CD4-positive, alpha-beta T cell treated with Interleukin-6 for 4 hours (primary cell): ENCODE results near the gene KCTD21.
A peak's percentile ranks its signal among the peaks of the same experiment; 100 is the strongest.
"Not testable (repeated sequence)": the region's sequence is repeated elsewhere in the genome, so short reads cannot be mapped to it uniquely, and the experiment has no call there.

Experiments used
- DNase-seq: peaks from one replicate; pipeline ENCODE4 v3.0.0-alpha.2; 2020; ENCODE audit warnings: mixed read lengths

KCTD21 gene

DNA sequence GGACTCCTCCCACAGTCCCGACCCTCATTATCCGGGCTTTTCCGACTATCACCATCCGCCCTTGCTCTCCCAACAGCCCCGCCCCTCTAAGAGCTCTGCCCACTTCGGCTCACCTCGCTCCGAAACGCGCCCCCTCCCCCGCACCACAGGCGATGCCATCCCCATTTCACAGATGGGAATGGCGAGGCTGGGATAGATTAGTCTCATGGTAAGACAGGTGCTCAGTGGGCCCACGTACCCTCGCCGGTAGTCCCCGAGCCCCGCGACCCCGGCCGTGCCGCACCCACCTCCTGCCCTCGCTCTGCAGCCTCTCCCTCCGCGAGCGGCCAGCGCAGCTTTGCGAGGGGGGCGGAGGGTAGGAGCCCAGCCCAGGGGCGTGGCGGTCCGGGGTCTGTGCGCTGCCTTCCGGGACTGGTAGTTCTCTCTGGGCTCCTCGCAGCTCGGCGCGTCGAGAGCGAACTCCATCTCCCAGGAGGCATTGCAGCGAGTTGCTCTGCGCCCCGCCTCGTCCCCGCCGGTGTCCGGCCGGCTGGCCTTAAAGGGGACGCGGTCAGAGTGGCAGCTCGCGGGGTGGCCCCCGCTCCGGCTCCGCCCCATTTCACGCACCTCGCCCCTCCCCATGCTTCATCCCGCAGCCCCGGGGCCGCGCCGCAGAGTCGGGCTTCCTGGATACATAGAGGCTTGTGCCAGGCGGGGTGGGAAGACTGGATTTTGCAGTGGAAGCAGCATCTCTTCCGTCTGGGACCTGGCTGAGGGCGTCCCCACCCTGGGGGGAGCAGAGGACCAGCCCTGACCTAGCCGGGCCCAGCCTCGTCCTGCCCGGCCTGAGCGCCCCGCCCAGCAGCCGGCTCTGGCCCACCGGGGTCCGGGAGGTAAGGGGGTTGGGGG lies at the start of gene KCTD21, which contains the start of gene USP35:
KCTD21 (minus strand) TSS at position 341 of the 888 bp plus-strand sequence. CDS start 14,072 bp downstream, outside the sequence.
USP35 (plus strand) TSS at position 634 of the 888 bp plus-strand sequence. CDS start 7,327 bp downstream, outside the sequence.
- DNase-seq, result peak; percentile 95

- no peak for DNase-seq
Measured at GRCh38 chr11:78237293-78238046, 49.0 kb upstream of the KCTD21 start.

- DNase-seq, result no peak
Measured at GRCh38 chr11:78234006-78234405, 45.6 kb upstream of the KCTD21 start.

DNA sequence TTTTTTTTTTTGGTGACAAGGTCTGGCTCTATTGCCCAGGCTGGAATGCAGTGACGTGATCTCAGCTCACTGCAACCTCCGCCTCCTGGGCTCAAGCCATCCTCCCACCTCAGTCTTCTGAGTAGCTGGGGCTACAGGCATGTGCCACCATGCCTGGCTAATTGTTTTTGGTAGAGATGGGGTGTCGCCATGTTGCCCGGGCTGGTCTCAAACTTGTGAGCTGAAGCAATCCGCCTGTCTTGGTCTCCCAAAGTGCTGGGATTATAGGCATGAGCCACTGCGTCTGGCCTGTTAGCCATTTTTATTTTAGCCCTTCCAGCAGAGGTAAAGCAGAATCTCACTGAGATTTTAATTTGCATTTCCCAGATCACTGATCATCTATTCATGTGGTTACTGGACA lies 44.6 kb upstream of the KCTD21 start:
- not testable (repeated sequence) for DNase-seq

DNA sequence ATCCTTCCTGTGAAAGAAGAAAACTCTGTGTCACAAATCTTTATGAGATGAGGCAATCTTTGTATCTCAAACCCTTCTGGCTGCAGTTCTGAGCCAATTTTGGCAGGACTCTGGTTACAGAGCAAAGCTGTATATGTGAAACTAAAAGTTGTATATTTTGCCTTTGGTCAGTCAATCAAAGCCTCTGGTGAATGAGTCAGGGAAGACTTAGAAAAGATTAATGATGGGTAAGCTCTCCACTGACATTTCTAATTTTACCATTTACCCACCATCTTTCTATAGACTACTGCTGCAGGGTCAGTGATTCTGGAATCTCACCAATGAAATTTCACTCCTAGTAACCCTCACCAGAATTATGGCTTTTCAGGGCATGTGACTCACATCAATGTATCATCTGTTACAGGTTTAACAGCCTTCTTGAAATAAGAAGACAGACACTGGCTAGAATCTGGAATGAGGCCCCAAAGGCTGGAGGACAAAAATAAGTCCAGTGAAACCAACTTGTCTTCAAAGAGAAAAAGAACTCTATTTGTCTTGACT lies 43.6 kb upstream of the KCTD21 start:
- DNase-seq, result no peak

- DNase-seq, result no peak
Measured at GRCh38 chr11:78230161-78230877, 41.9 kb upstream of the KCTD21 start.

DNA sequence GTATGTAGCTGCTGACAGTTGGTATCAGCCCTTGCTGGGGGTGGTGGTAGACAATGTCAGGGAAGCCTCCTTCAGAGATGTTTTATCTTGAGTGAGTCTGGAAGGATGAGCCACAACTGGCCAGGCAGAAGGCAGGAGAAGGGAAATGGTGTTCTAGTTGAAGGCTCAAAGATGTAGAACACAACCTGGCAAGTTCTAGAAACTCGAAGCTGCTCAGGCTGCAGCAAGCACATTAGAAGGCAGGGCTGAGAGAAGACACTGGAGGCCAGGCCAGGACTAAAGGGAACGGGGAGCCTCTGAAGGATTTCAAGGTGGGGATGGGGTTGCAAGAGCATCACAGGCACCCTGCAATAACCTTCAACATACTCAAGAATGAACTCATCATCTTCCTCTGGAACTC lies 40.7 kb upstream of the KCTD21 start:
- no peak for DNase-seq

- no peak for DNase-seq
Measured at GRCh38 chr11:78228467-78228866, 40.0 kb upstream of the KCTD21 start.

DNA sequence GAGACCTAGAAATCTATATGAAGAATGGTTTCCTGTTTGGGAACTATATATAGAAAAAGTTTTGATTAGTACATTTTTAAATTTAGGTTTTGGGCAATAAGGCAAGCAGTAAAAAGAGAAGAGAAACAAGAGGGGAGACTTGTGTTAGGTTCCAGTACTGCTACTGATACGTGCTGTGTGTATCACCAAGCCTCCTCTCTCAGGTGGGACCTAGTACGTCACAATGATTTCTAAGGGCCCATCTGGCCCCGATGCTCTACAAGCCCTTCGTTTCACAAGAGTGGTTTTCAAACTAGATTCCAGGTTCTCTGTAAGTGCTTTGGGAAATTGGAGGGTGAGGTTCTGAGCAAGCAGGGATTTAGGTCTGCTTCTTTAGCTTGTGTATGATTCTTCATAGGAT lies 39.5 kb upstream of the KCTD21 start:
- no peak for DNase-seq

DNA sequence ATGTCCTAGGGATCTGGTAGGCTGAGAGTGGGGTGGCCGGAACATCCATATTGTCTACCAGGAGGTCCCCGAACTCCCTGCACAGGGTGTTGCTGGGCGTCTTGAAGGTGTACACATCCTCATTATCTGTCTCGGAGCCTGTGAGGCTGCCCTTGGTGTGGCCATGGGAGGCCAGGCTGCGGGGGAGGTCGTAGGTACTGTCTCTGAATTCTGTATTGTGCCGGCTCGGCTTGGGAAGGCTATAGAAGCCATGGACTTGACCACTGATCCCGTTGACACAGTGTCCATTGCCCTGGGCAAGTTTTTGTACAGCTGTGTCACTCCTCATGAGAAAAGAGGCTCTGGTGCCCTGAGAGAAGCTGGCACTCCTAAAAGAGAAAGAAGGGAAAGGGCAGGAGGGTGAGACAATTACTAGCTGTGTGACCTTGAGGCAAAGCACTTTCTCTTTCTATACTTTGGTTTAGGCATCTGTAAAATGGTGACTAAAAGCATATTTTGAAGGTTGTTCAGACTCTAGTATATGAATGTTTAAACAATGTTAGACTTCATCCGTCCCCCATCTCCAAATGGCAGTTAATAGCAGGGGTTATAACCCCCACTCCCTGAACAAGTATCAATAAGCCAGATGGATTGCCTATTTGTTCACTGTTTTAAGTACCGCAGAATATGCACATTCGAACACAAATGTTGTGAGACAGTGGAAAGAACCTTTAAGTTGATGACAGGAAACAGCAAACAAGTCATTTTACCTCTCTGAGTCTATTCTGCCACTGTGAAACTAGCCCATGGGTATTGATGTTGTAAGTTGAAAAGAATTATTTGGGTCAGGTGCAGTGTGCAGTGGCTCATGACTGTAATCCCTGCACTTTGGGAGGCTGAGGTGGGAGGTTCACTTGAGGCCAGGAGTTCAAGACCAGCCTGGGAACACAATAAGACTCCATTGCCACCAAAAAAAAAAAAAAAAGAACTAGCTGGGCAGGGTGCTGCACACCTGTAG lies 38.6 kb upstream of the KCTD21 start:
- no peak for DNase-seq

GRCh38 chr11:78224906-78225420 lies 36.5 kb upstream of the KCTD21 start:
- no peak for DNase-seq

DNA sequence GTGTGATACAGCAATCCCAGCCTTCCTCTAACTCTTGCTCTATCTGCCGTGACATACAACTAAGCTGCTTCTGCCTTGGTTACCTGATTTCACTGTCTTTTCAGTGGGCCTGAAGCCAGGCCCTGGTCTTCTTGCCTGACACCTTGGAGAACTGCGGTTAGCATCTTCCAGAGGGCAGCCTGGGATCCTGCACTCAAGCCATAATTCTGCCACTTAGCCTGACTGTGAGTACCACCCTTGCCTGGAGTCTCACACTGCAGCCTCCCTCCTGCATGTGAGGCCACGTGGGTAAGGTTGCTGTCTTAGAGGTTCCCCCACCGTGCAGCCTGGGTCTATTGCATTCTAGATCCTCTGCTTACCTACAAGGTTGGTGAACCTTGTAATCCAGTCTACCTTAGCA lies 36.1 kb upstream of the KCTD21 start:
- DNase-seq, result no peak

GRCh38 chr11:78223320-78223954 lies 35.0 kb upstream of the KCTD21 start:
- no peak for DNase-seq

DNA sequence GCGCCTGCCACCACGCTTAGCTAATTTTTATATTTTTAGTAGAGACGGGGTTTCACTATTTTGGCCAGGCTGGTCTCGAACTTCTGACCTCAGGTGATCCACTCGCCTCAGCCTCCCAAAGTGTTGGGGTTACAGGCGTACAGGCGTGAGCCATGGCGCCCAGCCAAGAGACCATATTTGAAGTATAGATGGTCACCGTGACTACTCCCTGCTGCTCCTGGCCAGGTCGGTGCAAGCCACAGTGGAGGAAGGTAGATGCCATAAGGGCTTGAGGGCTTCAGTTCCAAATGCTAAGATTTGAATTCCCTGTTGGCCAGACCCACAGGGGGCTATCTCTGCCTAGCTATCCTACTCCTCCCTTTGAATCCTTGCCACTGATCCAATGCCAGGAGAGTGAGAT lies 34.3 kb upstream of the KCTD21 start:
- DNase-seq, result not testable (repeated sequence)

- DNase-seq, result no peak
Measured at GRCh38 chr11:78221396-78222315, 33.2 kb upstream of the KCTD21 start.

- no peak for DNase-seq
Measured at GRCh38 chr11:78220218-78221157, 32.1 kb upstream of the KCTD21 start.

DNA sequence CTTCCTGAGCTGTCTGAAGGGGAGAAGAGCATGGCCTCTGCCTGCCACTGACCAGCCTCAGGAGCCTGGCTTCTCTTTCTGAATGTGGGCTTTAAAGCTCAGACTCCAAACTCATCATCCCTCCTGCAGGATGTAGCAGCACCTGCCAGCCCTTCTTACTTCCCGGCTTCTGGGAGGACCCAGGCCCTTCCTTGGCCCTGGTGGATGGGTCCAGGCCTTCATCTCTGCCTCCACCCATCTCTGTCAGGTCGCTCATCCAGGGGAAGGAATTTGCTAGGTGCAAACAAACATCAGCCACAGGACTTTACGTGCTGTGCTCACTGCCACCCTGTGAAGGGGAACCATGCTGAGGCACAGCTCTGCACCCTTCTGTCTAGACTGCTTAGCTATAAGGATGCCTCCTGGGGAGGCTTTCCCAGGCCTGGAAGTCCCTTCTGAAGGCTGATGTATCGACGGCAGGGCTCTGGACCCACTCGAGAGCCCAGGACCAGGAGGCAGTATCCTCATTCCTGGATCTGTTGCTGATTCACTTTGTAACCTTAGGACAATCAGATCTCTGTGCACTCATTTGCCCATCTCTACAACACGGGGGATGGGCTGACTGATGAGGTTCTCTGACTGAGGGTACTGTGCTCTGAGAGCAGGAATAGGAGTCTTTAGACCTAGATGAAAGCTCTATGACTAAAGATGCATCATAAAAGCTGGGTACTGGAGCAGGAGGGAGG lies 31.2 kb upstream of the KCTD21 start:
- DNase-seq, result no peak
